ENCODE data around the gene METTL27.
"Not testable (repeated sequence)": the region's sequence is repeated elsewhere in the genome, so short reads cannot be mapped to it uniquely, and the experiment has no call there.

Gene METTL27

GRCh38 chr7:73827567-73828106, 14.7 kb downstream of the METTL27 start:
- peaks cover 86% of the 10 kb centered on the region for H3K4me1 Mint-ChIP-seq
- no peak overlapping the region for H3K27ac Mint-ChIP-seq
- H3K4me3 Mint-ChIP-seq, result no peak overlapping the region
- H3K9me3 Mint-ChIP-seq, result no peaks in the 10 kb centered on the region
- no peak for DNase-seq
- H3K27me3 Mint-ChIP-seq (ENCODE audit: low read depth, poor library complexity), result peaks cover 16% of the 10 kb centered on the region
- TF ChIP-seq CTCF (IDR thresholded peaks at IDR 0.05), result no peak
- no peaks in the 10 kb centered on the region for H3K36me3 Mint-ChIP-seq (ENCODE audit: low read depth)

GRCh38 chr7:73824986-73825385, 17.3 kb downstream of the METTL27 start:
- Mint-ChIP-seq H3K4me3 (no peak overlapping the region), H3K9me3 (no peaks in the 10 kb centered on the region)
- no peak for DNase-seq

GRCh38 chr7:73823873-73824592, 18.3 kb downstream of the METTL27 start:
- H3K27ac Mint-ChIP-seq, result no peak overlapping the region
- TF ChIP-seq CTCF (IDR thresholded peaks at IDR 0.05), result no peak
- no peaks in the 10 kb centered on the region for H3K36me3 Mint-ChIP-seq (ENCODE audit: low read depth)
- H3K4me1 Mint-ChIP-seq, result peaks cover 62% of the 10 kb centered on the region
- H3K9me3 Mint-ChIP-seq, result no peaks in the 10 kb centered on the region
- no peak for DNase-seq
- no peak overlapping the region for H3K4me3 Mint-ChIP-seq
- H3K27me3 Mint-ChIP-seq (ENCODE audit: low read depth, poor library complexity), result peaks cover 13% of the 10 kb centered on the region

More at GRCh38 chr7:73824986-73825385, 17.3 kb downstream of the METTL27 start:
- Mint-ChIP-seq H3K4me1 (peaks cover 71% of the 10 kb centered on the region), H3K27me3 (ENCODE audit: low read depth, poor library complexity) (peaks cover 13% of the 10 kb centered on the region), H3K36me3 (ENCODE audit: low read depth) (no peaks in the 10 kb centered on the region), H3K27ac (no peak overlapping the region)
- TF ChIP-seq CTCF (IDR thresholded peaks at IDR 0.05), result no peak

- TF ChIP-seq CTCF (IDR thresholded peaks at IDR 0.05), result no peak
- peaks cover 11% of the 10 kb centered on the region for H3K27me3 Mint-ChIP-seq (ENCODE audit: low read depth, poor library complexity)
- DNase-seq, result no peak
- H3K27ac Mint-ChIP-seq, result peak overlapping the region; percentile 74
- H3K4me1 Mint-ChIP-seq, result peaks cover 54% of the 10 kb centered on the region
- no peaks in the 10 kb centered on the region for H3K9me3 Mint-ChIP-seq
- no peaks in the 10 kb centered on the region for H3K36me3 Mint-ChIP-seq (ENCODE audit: low read depth)
- H3K4me3 Mint-ChIP-seq, result peak overlapping the region; percentile 14
These were observed 19.1 kb downstream of the METTL27 start for GRCh38 chr7:73823257-73823656.

GRCh38 chr7:73822319-73823173, 19.8 kb downstream of the METTL27 start:
- peak overlapping the region; percentile 12 for H3K4me3 Mint-ChIP-seq
- no peak for TF ChIP-seq CTCF (IDR thresholded peaks at IDR 0.05)
- H3K36me3 Mint-ChIP-seq (ENCODE audit: low read depth), result no peaks in the 10 kb centered on the region
- peak overlapping the region; percentile 74 for H3K27ac Mint-ChIP-seq
- DNase-seq, result peak; percentile 58
- H3K9me3 Mint-ChIP-seq, result no peaks in the 10 kb centered on the region
- H3K4me1 Mint-ChIP-seq, result peaks cover 47% of the 10 kb centered on the region
- H3K27me3 Mint-ChIP-seq (ENCODE audit: low read depth, poor library complexity), result peaks cover 13% of the 10 kb centered on the region

GRCh38 chr7:73821597-73822285, 20.6 kb downstream of the METTL27 start:
- Mint-ChIP-seq H3K4me3 (peak overlapping the region; percentile 0), H3K4me1 (peaks cover 39% of the 10 kb centered on the region)
- H3K27me3 Mint-ChIP-seq (ENCODE audit: low read depth, poor library complexity); DNase-seq; H3K27ac Mint-ChIP-seq; H3K9me3 Mint-ChIP-seq; H3K36me3 Mint-ChIP-seq (ENCODE audit: low read depth): not testable (repeated sequence)

Data from nephron progenitor cell (in vitro differentiated cells).